Measurements from ENCODE around the gene RTP5.

RTP5 gene

DNA sequence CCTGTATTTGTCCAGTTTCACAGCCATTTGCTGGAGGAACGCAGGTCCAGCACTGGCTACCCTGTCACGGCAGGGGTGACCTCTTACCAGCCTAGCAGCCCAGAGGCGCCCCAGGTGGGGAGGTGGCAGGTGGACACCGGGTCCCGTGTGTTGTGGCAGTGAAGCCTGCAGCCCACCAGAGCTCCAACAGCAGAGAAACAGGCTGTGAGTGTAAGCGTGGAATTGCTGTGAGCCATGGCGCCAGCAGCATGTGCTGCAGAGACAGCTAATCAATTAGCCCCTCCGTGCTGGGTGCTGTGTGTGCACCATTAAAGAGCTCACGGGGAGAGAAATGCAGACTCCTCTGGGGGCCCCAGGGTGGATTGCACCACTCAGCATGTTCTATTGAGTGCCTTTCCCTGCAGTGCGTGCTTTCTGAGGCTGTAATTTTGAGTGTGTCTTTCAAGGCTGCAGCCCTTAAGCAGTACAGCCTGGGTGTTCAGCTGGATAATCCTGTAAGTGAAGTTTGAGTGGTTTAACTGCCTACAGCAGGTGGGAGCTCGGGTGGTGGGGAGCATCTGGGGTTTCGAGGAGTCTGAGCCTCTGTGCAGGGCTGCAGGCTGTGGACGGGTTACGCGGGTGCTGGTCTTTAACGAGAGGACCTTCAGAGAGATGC is 15.9 kb downstream of the RTP5 start:
- no peak overlapping the region for H3K4me3 ChIP-seq (ENCODE audit: low read length)
- peaks cover 9% of the 10 kb centered on the region for H3F3A ChIP-seq (ENCODE audit: control insufficient read depth, insufficient read depth)
- no peaks in the 10 kb centered on the region for H3K79me2 ChIP-seq (ENCODE audit: control insufficient read depth, low read length)
- H4K20me1 ChIP-seq (ENCODE audit: control insufficient read depth, insufficient read depth, low read depth, low read length), result no peaks in the 10 kb centered on the region
- TF ChIP-seq EZH2phosphoT487 (IDR thresholded peaks at IDR 0.05; ENCODE audit: borderline replicate concordance, low read length), result no peak
- TF ChIP-seq, protein P1, sequence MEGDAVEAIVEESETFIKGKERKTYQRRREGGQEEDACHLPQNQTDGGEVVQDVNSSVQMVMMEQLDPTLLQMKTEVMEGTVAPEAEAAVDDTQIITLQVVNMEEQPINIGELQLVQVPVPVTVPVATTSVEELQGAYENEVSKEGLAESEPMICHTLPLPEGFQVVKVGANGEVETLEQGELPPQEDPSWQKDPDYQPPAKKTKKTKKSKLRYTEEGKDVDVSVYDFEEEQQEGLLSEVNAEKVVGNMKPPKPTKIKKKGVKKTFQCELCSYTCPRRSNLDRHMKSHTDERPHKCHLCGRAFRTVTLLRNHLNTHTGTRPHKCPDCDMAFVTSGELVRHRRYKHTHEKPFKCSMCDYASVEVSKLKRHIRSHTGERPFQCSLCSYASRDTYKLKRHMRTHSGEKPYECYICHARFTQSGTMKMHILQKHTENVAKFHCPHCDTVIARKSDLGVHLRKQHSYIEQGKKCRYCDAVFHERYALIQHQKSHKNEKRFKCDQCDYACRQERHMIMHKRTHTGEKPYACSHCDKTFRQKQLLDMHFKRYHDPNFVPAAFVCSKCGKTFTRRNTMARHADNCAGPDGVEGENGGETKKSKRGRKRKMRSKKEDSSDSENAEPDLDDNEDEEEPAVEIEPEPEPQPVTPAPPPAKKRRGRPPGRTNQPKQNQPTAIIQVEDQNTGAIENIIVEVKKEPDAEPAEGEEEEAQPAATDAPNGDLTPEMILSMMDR (IDR thresholded peaks at IDR 0.05; ENCODE audit: low read depth, low read length, poor library complexity, severe bottlenecking), result no peak
- peaks cover 4% of the 10 kb centered on the region for H3K27me3 ChIP-seq (ENCODE audit: control insufficient read depth, low read length)
- peaks cover 2% of the 10 kb centered on the region; the same call in 1 of the 2 replicates for H3K9me3 ChIP-seq (ENCODE audit: control insufficient read depth, insufficient read depth, low read length)
- no peak overlapping the region for H3K27ac ChIP-seq (ENCODE audit: low read depth, low read length)
- peaks cover 3% of the 10 kb centered on the region; the same call in 1 of the 2 replicates for H3K36me3 ChIP-seq (ENCODE audit: control insufficient read depth, low read length)
- no peak overlapping the region for H3K4me2 ChIP-seq (ENCODE audit: low read length)
- H3K9me2 ChIP-seq (replicated peaks; ENCODE audit: control insufficient read depth, low read length), result no peaks in the 10 kb centered on the region
- peaks cover 44% of the 10 kb centered on the region for H3K4me1 ChIP-seq (ENCODE audit: control insufficient read depth, low read length)

- Histone ChIP-seq H3F3A (ENCODE audit: control insufficient read depth, insufficient read depth) (peaks cover 7% of the 10 kb centered on the region), H3K4me1 (ENCODE audit: control insufficient read depth, low read length) (peaks cover 37% of the 10 kb centered on the region), H3K9me3 (ENCODE audit: control insufficient read depth, insufficient read depth, low read length) (peaks cover 2% of the 10 kb centered on the region; the same call in 1 of the 2 replicates), H4K20me1 (ENCODE audit: control insufficient read depth, insufficient read depth, low read depth, low read length) (no peaks in the 10 kb centered on the region), H3K4me3 (ENCODE audit: low read length) (no peak overlapping the region), H3K9me2 (replicated peaks; ENCODE audit: control insufficient read depth, low read length) (no peaks in the 10 kb centered on the region), H3K27me3 (ENCODE audit: control insufficient read depth, low read length) (peaks cover 4% of the 10 kb centered on the region), H3K79me2 (ENCODE audit: control insufficient read depth, low read length) (no peaks in the 10 kb centered on the region), H3K27ac (ENCODE audit: low read depth, low read length) (no peak overlapping the region), H3K36me3 (ENCODE audit: control insufficient read depth, low read length) (peaks cover 3% of the 10 kb centered on the region; the same call in 1 of the 2 replicates), H3K4me2 (ENCODE audit: low read length) (no peak overlapping the region)
- no peak for TF ChIP-seq EZH2phosphoT487 (IDR thresholded peaks at IDR 0.05; ENCODE audit: borderline replicate concordance, low read length)
- TF ChIP-seq, protein P1 (IDR thresholded peaks at IDR 0.05; ENCODE audit: low read depth, low read length, poor library complexity, severe bottlenecking), result no peak
Observed at GRCh38 chr2:241885946-241886643, 16.6 kb downstream of the RTP5 start.

- Histone ChIP-seq H3K4me1 (ENCODE audit: control insufficient read depth, low read length) (peaks cover 33% of the 10 kb centered on the region), H3F3A (ENCODE audit: control insufficient read depth, insufficient read depth) (peaks cover 7% of the 10 kb centered on the region), H3K27me3 (ENCODE audit: control insufficient read depth, low read length) (peaks cover 4% of the 10 kb centered on the region), H3K9me2 (replicated peaks; ENCODE audit: control insufficient read depth, low read length) (no peaks in the 10 kb centered on the region), H3K79me2 (ENCODE audit: control insufficient read depth, low read length) (no peaks in the 10 kb centered on the region), H3K9me3 (ENCODE audit: control insufficient read depth, insufficient read depth, low read length) (peaks cover 2% of the 10 kb centered on the region; the same call in 1 of the 2 replicates), H4K20me1 (ENCODE audit: control insufficient read depth, insufficient read depth, low read depth, low read length) (no peaks in the 10 kb centered on the region), H3K4me2 (ENCODE audit: low read length) (no peak overlapping the region), H3K27ac (ENCODE audit: low read depth, low read length) (no peak overlapping the region), H3K4me3 (ENCODE audit: low read length) (no peak overlapping the region), H3K36me3 (ENCODE audit: control insufficient read depth, low read length) (peaks cover 3% of the 10 kb centered on the region; the same call in 1 of the 2 replicates)
- TF ChIP-seq, protein P1 (IDR thresholded peaks at IDR 0.05; ENCODE audit: low read depth, low read length, poor library complexity, severe bottlenecking), result no peak
- no peak for TF ChIP-seq EZH2phosphoT487 (IDR thresholded peaks at IDR 0.05; ENCODE audit: borderline replicate concordance, low read length)
Observed at GRCh38 chr2:241886840-241887447, 17.4 kb downstream of the RTP5 start.
